SK-N-MC (cell line): ENCODE data around the gene SBK2.

ENCODE experiments used
- DNase-seq: peaks from one replicate; pipeline ENCODE4 v3.0.0-alpha.2; 2011; ENCODE audit warnings: low read depth, low spot score
- H3K27ac ChIP-seq: fragments of 200-600 bp; sonication (generic); 2 replicates; pipeline ENCODE4 v1.5.1; 2016; ENCODE audit warnings: mixed run types
- H3K36me3 ChIP-seq: fragments of 200-600 bp; sonication (generic); 2 replicates; pipeline ENCODE4 v1.6.1; 2017; ENCODE audit warnings: antibody characterized with exemption, low read length, mixed read lengths; ENCODE audit not compliant: insufficient read depth
- H3K4me3 ChIP-seq: fragments of 200-600 bp; sonication (generic); 2 replicates; pipeline ENCODE4 v1.5.1; 2016
- H3K9ac ChIP-seq: fragments of 200-600 bp; sonication (generic); 2 replicates; pipeline ENCODE4 v1.8.0; 2017; ENCODE audit warnings: mixed run types, mixed read lengths; ENCODE audit not compliant: insufficient read length
- H3K9me3 ChIP-seq: fragments of 200-600 bp; sonication (generic); 2 replicates; pipeline ENCODE4 v1.6.1; 2017; ENCODE audit warnings: low read depth, mild to moderate bottlenecking, antibody characterized with exemption, low read length, moderate library complexity, mixed read lengths
- EZH2 ChIP-seq: fragments of 200-600 bp; sonication (generic); IDR thresholded peaks from one replicate; pipeline ENCODE4 v1.6.1; 2017; ENCODE audit warnings: antibody characterized with exemption
- FOXP2 ChIP-seq: optimal IDR thresholded peaks from 2 replicates; pipeline ENCODE3; 2011; ENCODE audit warnings: mild to moderate bottlenecking, moderate library complexity; ENCODE audit not compliant: insufficient read depth; ENCODE audit errors: extremely low read length, control extremely low read depth
- POLR2AphosphoS5 ChIP-seq: IDR thresholded peaks from 2 replicates; pipeline ENCODE4 v1.6.1; 2012; ENCODE audit warnings: mild to moderate bottlenecking, low read depth, low read length, borderline replicate concordance

The SBK2 gene

DNA sequence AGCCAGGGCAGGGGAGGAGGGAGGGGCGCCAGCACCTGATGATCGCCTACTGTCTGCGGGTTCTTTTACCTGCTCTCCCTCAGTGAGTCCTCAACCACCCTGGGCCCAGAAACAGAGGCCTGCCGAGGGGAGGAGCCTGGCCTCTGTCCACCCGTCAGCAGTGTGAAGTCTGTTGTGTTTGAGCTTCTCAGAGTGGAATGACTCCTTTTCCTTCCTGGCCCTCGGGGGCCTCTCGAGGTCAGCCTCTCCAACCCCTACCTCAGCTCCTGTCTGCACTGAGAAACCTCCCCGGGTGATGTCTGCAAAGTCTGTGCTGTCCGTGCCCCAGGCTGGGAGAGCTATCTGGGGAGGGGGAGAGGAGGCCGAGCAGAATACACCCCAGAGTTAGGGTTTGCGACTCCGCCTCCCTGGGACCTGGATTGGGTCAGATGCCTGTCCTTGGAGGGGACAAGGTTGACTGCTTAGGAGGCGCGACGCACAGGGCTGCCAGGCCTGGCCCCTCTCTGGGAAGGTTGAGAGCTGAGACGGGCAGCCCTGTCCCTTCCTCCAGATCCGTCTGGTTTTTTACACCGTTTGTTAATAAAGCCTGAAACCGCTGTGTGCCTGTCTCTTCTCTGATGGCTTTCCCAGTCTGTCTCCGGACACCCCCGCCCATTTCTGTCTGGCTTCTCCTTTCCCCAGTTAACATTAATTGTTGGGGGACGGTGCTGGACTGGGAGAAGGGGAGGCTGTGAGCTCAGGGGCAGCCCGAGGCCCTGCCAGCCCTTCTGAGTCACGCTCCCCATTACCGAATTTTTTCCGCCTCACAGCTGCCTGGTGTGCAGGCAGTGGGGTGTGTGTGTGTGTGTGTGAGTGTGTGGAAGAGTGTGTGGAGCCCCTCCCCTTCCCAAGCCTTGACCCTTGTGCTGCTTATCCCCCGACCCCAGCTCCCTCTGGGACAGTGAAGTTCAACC lies 49.7 kb downstream of the SBK2 start:
- no peaks in the 10 kb centered on the region for H3K9me3 ChIP-seq
- H3K36me3 ChIP-seq, result no peaks in the 10 kb centered on the region
- TF ChIP-seq POLR2AphosphoS5, result no peak
- no peak for TF ChIP-seq EZH2
- no peak for TF ChIP-seq FOXP2
- no peak for DNase-seq
- H3K4me3 ChIP-seq, result no peak overlapping the region
- peak overlapping the region; percentile 77; the same call in 1 of the 2 replicates for H3K27ac ChIP-seq
- H3K9ac ChIP-seq, result peak overlapping the region; percentile 22

DNA sequence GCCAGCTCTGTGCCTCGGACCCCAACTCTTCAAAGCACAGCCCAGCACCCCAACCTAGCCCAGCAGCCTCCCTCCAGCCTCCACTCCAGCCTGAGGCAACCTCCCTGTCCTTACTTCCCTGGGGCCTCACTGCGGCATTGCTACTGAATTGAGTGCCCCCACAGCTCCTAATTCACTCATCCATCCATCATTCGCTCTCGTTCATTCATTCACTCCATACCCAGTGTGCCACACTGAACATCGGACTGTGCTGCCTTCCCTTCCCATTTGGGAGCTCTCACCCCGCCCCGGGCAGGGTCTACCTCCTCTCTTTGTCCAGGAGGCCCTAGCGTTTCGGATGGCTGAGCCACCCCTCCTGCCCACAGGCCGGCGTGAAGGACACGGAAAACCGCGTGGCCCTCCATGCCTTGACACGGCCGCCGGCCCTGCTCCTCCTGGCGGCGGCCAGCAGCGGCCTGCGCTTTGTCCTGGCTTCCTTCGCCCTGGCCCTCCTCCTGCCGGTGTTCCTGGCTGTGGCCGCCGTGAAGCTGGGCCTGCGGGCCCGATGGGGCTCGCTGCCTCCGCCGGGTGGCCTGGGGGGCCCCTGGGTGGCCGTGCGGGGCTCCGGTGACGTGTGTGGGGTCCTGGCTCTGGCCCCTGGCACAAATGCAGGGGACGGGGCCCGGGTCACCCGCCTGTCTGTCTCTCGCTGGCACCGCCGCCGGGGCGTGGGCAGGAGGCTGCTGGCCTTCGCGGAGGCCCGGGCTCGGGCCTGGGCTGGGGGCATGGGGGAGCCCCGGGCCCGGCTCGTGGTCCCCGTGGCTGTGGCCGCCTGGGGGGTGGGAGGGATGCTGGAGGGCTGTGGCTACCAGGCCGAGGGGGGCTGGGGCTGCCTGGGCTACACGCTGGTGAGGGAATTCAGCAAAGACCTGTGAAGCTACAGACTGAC lies 50.6 kb downstream of the SBK2 start:
- no peaks in the 10 kb centered on the region for H3K36me3 ChIP-seq
- no peaks in the 10 kb centered on the region for H3K9me3 ChIP-seq
- no peak overlapping the region for H3K9ac ChIP-seq
- no peak overlapping the region for H3K27ac ChIP-seq
- TF ChIP-seq POLR2AphosphoS5, result no peak
- TF ChIP-seq EZH2, result no peak
- no peak for TF ChIP-seq FOXP2
- no peak for DNase-seq
- peak overlapping the region; percentile 86 for H3K4me3 ChIP-seq

DNA sequence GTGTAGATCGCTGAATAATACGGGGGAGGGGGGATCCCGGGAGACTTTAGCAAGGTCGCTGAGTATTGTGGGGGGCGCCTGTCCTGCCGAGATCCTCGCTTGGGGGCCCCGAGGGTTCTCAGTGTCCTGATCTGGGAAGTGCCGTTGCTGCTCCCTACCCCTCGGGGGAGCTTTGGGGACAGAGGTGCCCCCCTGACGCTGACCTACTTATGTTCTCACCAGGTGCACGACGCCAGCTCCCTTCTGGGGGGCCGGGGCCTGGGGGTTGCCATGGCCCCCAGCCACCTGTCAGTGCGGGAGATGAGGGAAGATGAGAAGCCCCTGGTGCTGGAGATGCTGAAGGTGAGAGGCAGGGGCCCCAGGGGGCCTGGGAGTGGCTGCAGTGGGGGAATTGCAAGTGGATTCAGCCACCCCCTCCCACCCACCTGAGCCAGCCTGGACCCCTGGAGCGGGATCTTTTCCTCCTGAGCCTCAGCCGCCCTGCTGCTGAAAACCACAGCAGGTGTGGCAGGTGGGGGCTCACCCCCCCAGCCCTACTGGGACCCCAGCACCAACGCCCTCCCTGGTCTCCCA lies 51.4 kb downstream of the SBK2 start:
- no peak for TF ChIP-seq EZH2
- H3K27ac ChIP-seq, result peak overlapping the region; percentile 51; the same call in 1 of the 2 replicates

DNA sequence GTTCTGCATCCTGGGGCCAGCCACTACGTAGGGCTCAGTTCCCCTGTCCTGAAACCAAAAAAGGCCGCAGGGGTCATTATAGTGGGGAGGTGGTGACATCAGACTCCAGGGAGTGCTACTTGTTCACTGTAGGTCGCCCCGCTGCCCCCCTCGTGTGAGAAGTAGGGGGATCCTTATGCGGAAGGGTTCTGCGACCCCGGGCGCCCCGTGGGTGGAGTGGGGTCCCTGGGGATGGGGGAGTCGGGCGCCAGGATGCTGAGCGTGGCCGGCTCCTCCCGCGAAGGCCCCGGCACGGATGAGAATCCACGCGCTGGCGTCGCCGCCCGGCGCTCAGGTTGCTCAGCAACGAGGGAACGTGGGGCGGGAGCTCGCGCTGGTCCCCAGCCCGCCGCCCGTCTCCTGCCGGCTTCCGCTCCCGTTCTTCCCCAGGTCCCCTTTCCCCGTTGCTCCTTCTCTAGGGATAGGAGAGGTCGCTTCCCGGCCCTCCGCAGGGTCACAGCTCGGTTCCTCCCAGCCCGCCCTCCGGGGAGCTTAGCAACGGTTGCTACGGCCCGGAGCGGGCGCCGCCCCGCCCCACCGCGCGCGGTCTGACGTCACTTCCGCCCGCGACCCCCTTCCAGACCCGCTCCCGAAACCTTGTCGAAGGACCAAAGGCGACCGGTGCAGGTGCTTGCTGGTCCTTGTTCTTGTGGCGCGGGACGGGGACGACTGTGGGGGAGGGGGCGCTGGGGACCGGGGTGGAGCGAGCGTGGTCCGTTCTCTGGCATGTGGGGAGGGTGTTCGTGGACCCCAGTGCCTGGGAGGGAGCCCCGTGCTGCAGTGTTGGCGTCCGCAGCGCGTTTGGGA lies 52.1 kb downstream of the SBK2 start, which contains the start of gene NAT14:
Gene NAT14 (plus strand): TSS at position 596 of the 846 bp plus-strand sequence. CDS start 521 bp downstream, outside the sequence.
- H3K9ac ChIP-seq, result peak within 1 kb of the TSS; percentile 80
- H3K36me3 ChIP-seq, result no peaks in the 10 kb centered on the region
- H3K27ac ChIP-seq, result peak within 1 kb of the TSS; percentile 51; the same call in 1 of the 2 replicates
- peak within 1 kb of the TSS; percentile 86 for H3K4me3 ChIP-seq
- DNase-seq, result no peak
- TF ChIP-seq FOXP2, result no peak
- TF ChIP-seq POLR2AphosphoS5, result peak; percentile 88
- H3K9me3 ChIP-seq, result no peaks in the 10 kb centered on the region

More for the DNA sequence above, 51.4 kb downstream of the SBK2 start:
- no peak for DNase-seq
- Histone ChIP-seq H3K9ac (peak overlapping the region; percentile 80), H3K9me3 (no peaks in the 10 kb centered on the region), H3K36me3 (no peaks in the 10 kb centered on the region), H3K4me3 (peak overlapping the region; percentile 86)

GRCh38 chr19:55483706-55484592 lies 53.0 kb downstream of the SBK2 start:
- no peak overlapping the region for H3K9ac ChIP-seq
- no peaks in the 10 kb centered on the region for H3K9me3 ChIP-seq
- H3K36me3 ChIP-seq, result no peaks in the 10 kb centered on the region
- no peak for DNase-seq
- TF ChIP-seq FOXP2, result no peak
- no peak for TF ChIP-seq POLR2AphosphoS5
- TF ChIP-seq EZH2, result no peak
- no peak overlapping the region for H3K27ac ChIP-seq
- H3K4me3 ChIP-seq, result peak overlapping the region; percentile 86

- H3K27ac ChIP-seq, result no peak overlapping the region
- no peak overlapping the region for H3K9ac ChIP-seq
- TF ChIP-seq POLR2AphosphoS5, result no peak
- TF ChIP-seq EZH2, result no peak
- no peak for TF ChIP-seq FOXP2
- no peak for DNase-seq
- no peaks in the 10 kb centered on the region for H3K36me3 ChIP-seq
- H3K9me3 ChIP-seq, result no peaks in the 10 kb centered on the region
- no peak overlapping the region for H3K4me3 ChIP-seq
These were observed 53.8 kb downstream of the SBK2 start for GRCh38 chr19:55482967-55483705.
